Stimulated activated CD8-positive, alpha-beta memory T cell treated with anti-CD3 and anti-CD28 coated beads, Interleukin-2, amount 100 ng/mL, for 1 hour (primary cell): ENCODE results near the gene MTA2.
"Not testable (repeated sequence)": the region's sequence is repeated elsewhere in the genome, so short reads cannot be mapped to it uniquely, and the experiment has no call there.

Experiments
- DNase-seq, 2 donors: peaks; one replicate each; pipeline ENCODE4 v3.0.0-alpha.2; 2020; ENCODE audit warnings: low read depth in 2 of 2

The MTA2 gene

GRCh38 chr11:62592146-62592815 lies 9.4 kb downstream of the MTA2 start:
- DNase-seq, result no peak

GRCh38 chr11:62591448-62592145 lies 10.1 kb downstream of the MTA2 start, which contains the start of gene TUT1:
TSS of gene TUT1 (minus strand) at chr11:62591523. CDS start at chr11:62591485, 38 bp downstream.
- peak; percentile 87 to 91 for DNase-seq

- DNase-seq, result no peak
Observed at GRCh38 chr11:62588966-62589637, 12.6 kb downstream of the MTA2 start.

GRCh38 chr11:62585356-62585755 lies 16.3 kb downstream of the MTA2 start:
- DNase-seq, result not testable (repeated sequence)

GRCh38 chr11:62581735-62582134 lies 19.9 kb downstream of the MTA2 start:
- DNase-seq, result not testable (repeated sequence)

GRCh38 chr11:62580959-62581715 lies 20.5 kb downstream of the MTA2 start:
- DNase-seq, result no peak

- DNase-seq, result no peak
Observed at GRCh38 chr11:62579252-62579651, 22.4 kb downstream of the MTA2 start.

- no peak for DNase-seq
Observed at GRCh38 chr11:62578541-62578940, 23.1 kb downstream of the MTA2 start.

- no peak for DNase-seq
Observed at GRCh38 chr11:62577046-62577714, 24.5 kb downstream of the MTA2 start.

- DNase-seq, result no peak
Observed at GRCh38 chr11:62575837-62576236, 25.8 kb downstream of the MTA2 start.

GRCh38 chr11:62575156-62575555 lies 26.5 kb downstream of the MTA2 start:
- no peak for DNase-seq

GRCh38 chr11:62574363-62575071 lies 27.1 kb downstream of the MTA2 start:
- no peak for DNase-seq

- DNase-seq, result peak; percentile 94 to 96
Observed at GRCh38 chr11:62573592-62574362, 27.9 kb downstream of the MTA2 start, which contains the start of gene EEF1G. TSS of gene EEF1G (minus strand) at chr11:62573891. CDS start at chr11:62573842, 49 bp downstream.

- DNase-seq, result no peak
Observed at GRCh38 chr11:62573006-62573591, 28.6 kb downstream of the MTA2 start.

GRCh38 chr11:62572431-62572830 lies 29.2 kb downstream of the MTA2 start:
- DNase-seq, result no peak

- not testable (repeated sequence) for DNase-seq
Observed at GRCh38 chr11:62571493-62571892, 30.2 kb downstream of the MTA2 start.

- not testable (repeated sequence) for DNase-seq
Observed at GRCh38 chr11:62570903-62571302, 30.8 kb downstream of the MTA2 start.

- no peak for DNase-seq
Observed at GRCh38 chr11:62569611-62570010, 32.1 kb downstream of the MTA2 start.

GRCh38 chr11:62567018-62567633 lies 34.5 kb downstream of the MTA2 start:
- DNase-seq, result no peak
